ENCODE data around the gene KCTD3. TPM values are rescaled to one million over a fixed set of nuclear protein-coding genes. Genes with fewer than 3 reads are reported as not detected.

The KCTD3 gene
- total RNA-seq, 1 experiment from 2014 or later = 50.7 TPM

- peaks cover 18% of the 10 kb centered on the region for H3K4me1 Mint-ChIP-seq (ENCODE audit: low read depth, unreplicated experiment)
- intact Hi-C loops (cut with micrococcal nuclease; ENCODE audit: unreplicated experiment) = no loop called here
- peaks cover 22% of the 10 kb centered on the region for H3K9me3 Mint-ChIP-seq (ENCODE audit: unreplicated experiment)
- TF ChIP-seq CTCF (IDR thresholded peaks at IDR 0.05; ENCODE audit: insufficient read depth in 1 of 2, low read depth in 1 of 2, low read length in 1 of 2, severe bottlenecking in 1 of 2, unreplicated experiment in 1 of 2) = no peak
- no TSS peak for BruUV-seq (replicated peaks)
- H3K27me3 Mint-ChIP-seq (ENCODE audit: insufficient read depth, unreplicated experiment) = no peaks in the 10 kb centered on the region
- Histone ChIP-seq H3K4me1 (peaks cover 11% of the 10 kb centered on the region; the same call in 1 of the 2 replicates), H3K4me3 (ENCODE audit: low read depth, low read length) (no peak overlapping the region), H3K27me3 (replicated peaks; ENCODE audit: control insufficient read depth, insufficient read depth, low read length) (no peaks in the 10 kb centered on the region), H3K36me3 (ENCODE audit: control insufficient read depth, insufficient read depth, low read length) (no peaks in the 10 kb centered on the region), H3K9me3 (no peaks in the 10 kb centered on the region)
- peaks cover 48% of the 10 kb centered on the region for H3K36me3 Mint-ChIP-seq (ENCODE audit: insufficient read depth, unreplicated experiment)
- H3K4me3 Mint-ChIP-seq (ENCODE audit: unreplicated experiment) = no peak overlapping the region
- no peak for DNase-seq
- ChIA-PET CTCF (no interaction called here), POLR2A (no interaction called here)
- no peak overlapping the region for H3K27ac Mint-ChIP-seq (ENCODE audit: unreplicated experiment)
Observed at GRCh38 chr1:215612391-215612790, 45.3 kb downstream of the KCTD3 start.

DNA sequence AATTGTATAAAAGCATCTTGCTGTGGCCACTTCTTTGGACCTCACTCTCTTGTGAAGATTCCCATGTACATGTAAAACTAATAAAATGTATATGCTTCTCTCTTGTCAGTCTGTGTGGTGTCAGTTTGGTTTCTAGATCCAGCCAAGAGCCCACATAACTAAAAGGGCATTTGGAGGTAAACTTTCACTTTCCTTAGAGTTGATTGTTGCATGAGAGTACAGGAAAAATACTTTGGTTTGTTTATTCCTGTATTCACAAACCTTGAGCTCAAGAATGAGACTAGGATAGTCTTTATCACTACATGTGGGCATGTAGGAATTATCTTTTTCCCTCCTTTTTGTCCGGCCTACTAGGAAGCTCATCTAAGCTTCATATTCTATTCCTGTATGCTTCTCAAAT lies 50.9 kb downstream of the KCTD3 start:
- H3K4me1 Mint-ChIP-seq (ENCODE audit: low read depth, unreplicated experiment) = no peaks in the 10 kb centered on the region
- H3K4me3 Mint-ChIP-seq (ENCODE audit: unreplicated experiment) = no peak overlapping the region
- peaks cover 8% of the 10 kb centered on the region for H3K9me3 Mint-ChIP-seq (ENCODE audit: unreplicated experiment)
- CTCF ChIA-PET = no interaction called here
- no peak overlapping the region for H3K27ac Mint-ChIP-seq (ENCODE audit: unreplicated experiment)
- intact Hi-C loops (cut with micrococcal nuclease; ENCODE audit: unreplicated experiment) = no loop called here
- Histone ChIP-seq H3K4me1 (no peaks in the 10 kb centered on the region), H3K4me3 (ENCODE audit: low read depth, low read length) (no peak overlapping the region), H3K9me3 (no peaks in the 10 kb centered on the region), H3K27me3 (replicated peaks; ENCODE audit: control insufficient read depth, insufficient read depth, low read length) (no peaks in the 10 kb centered on the region), H3K36me3 (ENCODE audit: control insufficient read depth, insufficient read depth, low read length) (no peaks in the 10 kb centered on the region)
- BruUV-seq (replicated peaks) = no TSS peak
- TF ChIP-seq CTCF (IDR thresholded peaks at IDR 0.05; ENCODE audit: insufficient read depth in 1 of 2, low read depth in 1 of 2, low read length in 1 of 2, severe bottlenecking in 1 of 2, unreplicated experiment in 1 of 2) = no peak
- DNase-seq = no peak
- POLR2A ChIA-PET = no interaction called here
- no peaks in the 10 kb centered on the region for H3K27me3 Mint-ChIP-seq (ENCODE audit: insufficient read depth, unreplicated experiment)
- peaks cover 30% of the 10 kb centered on the region for H3K36me3 Mint-ChIP-seq (ENCODE audit: insufficient read depth, unreplicated experiment)

GRCh38 chr1:215623162-215623561 lies 56.1 kb downstream of the KCTD3 start:
- intact Hi-C loops (cut with micrococcal nuclease; ENCODE audit: unreplicated experiment) = no loop called here
- Mint-ChIP-seq H3K9me3 (ENCODE audit: unreplicated experiment) (no peaks in the 10 kb centered on the region), H3K27me3 (ENCODE audit: insufficient read depth, unreplicated experiment) (no peaks in the 10 kb centered on the region), H3K27ac (ENCODE audit: unreplicated experiment) (no peak overlapping the region), H3K4me3 (ENCODE audit: unreplicated experiment) (no peak overlapping the region), H3K36me3 (ENCODE audit: insufficient read depth, unreplicated experiment) (peaks cover 12% of the 10 kb centered on the region), H3K4me1 (ENCODE audit: low read depth, unreplicated experiment) (no peaks in the 10 kb centered on the region)
- Histone ChIP-seq H3K36me3 (ENCODE audit: control insufficient read depth, insufficient read depth, low read length) (no peaks in the 10 kb centered on the region), H3K27me3 (replicated peaks; ENCODE audit: control insufficient read depth, insufficient read depth, low read length) (no peaks in the 10 kb centered on the region), H3K4me3 (ENCODE audit: low read depth, low read length) (no peak overlapping the region), H3K4me1 (no peaks in the 10 kb centered on the region), H3K9me3 (no peaks in the 10 kb centered on the region)
- no peak for TF ChIP-seq CTCF (IDR thresholded peaks at IDR 0.05; ENCODE audit: insufficient read depth in 1 of 2, low read depth in 1 of 2, low read length in 1 of 2, severe bottlenecking in 1 of 2, unreplicated experiment in 1 of 2)
- no peak for DNase-seq
- no TSS peak for BruUV-seq (replicated peaks)
- ChIA-PET POLR2A (no interaction called here), CTCF (no interaction called here)
